Neural cell (in vitro differentiated cells): ENCODE measurements around the gene STAT6. TPM values are rescaled to one million over a fixed set of nuclear protein-coding genes. Genes with fewer than 3 reads are reported as not detected.
A peak's percentile ranks its signal among the peaks of the same experiment; 100 is the strongest.

Source experiments
- H2AFZ ChIP-seq: fragments of 200-600, 300-800 bp; sonication (generic), shearing (Covaris generic); 2 replicates; pipeline ENCODE4 v1.6.0; 2014; ENCODE audit warnings: low read depth, mild to moderate bottlenecking, antibody characterized with exemption, low read length, moderate library complexity
- H3F3A ChIP-seq: fragments of 200-600 bp; shearing (Covaris generic); 2 replicates; pipeline ENCODE4 v1.6.1; 2016; ENCODE audit warnings: mild to moderate bottlenecking, moderate library complexity, mixed read lengths, antibody characterized with exemption, low read length; ENCODE audit not compliant: insufficient read depth, poor library complexity, severe bottlenecking
- H3K27ac ChIP-seq: fragments of 200-600, 300-800 bp; sonication (generic), shearing (Covaris generic); 2 replicates; pipeline ENCODE4 v1.5.1; 2014; ENCODE audit warnings: mild to moderate bottlenecking, low read length, moderate library complexity
- H3K27me3 ChIP-seq: fragments of 300-800, 200-600 bp; sonication (generic), shearing (Covaris generic); 2 replicates; pipeline ENCODE4 v1.6.0; 2014; ENCODE audit warnings: mild to moderate bottlenecking, low read depth, low read length, moderate library complexity; ENCODE audit not compliant: insufficient read depth
- H3K36me3 ChIP-seq: fragments of 300-800, 200-600 bp; sonication (generic), shearing (Covaris generic); 2 replicates; pipeline ENCODE4 v1.5.1; 2014; ENCODE audit warnings: mild to moderate bottlenecking, antibody characterized with exemption, low read length, moderate library complexity; ENCODE audit not compliant: insufficient read depth
- H3K4me2 ChIP-seq: fragments of 300-800, 200-600 bp; sonication (generic), shearing (Covaris generic); 2 replicates; pipeline ENCODE4 v1.6.0; 2014; ENCODE audit warnings: mild to moderate bottlenecking, low read length
- H3K4me3 ChIP-seq: fragments of 300-800, 200-600 bp; sonication (generic), shearing (Covaris generic); 2 replicates; pipeline ENCODE4 v1.5.1; 2014; ENCODE audit warnings: mild to moderate bottlenecking, low read length, moderate library complexity
- H3K79me2 ChIP-seq: fragments of 200-600 bp; shearing (Covaris generic); replicated peaks from 2 replicates; pipeline ENCODE4 v1.6.0; 2014; ENCODE audit warnings: mild to moderate bottlenecking, low read length, moderate library complexity; ENCODE audit not compliant: insufficient read depth
- H3K9ac ChIP-seq: fragments of 300-800, 200-600 bp; sonication (generic), shearing (Covaris generic); 2 replicates; pipeline ENCODE4 v1.6.1; 2016; ENCODE audit warnings: mild to moderate bottlenecking, low read length, mixed read lengths
- H3K9me2 ChIP-seq: fragments of 200-600 bp; shearing (Covaris generic); 2 replicates; pipeline ENCODE4 v1.6.1; 2016; ENCODE audit warnings: mild to moderate bottlenecking, low read length, mixed read lengths; ENCODE audit not compliant: insufficient read depth
- H3K9me3 ChIP-seq: fragments of 200-600, 300-800 bp; sonication (generic), shearing (Covaris generic); 2 replicates; pipeline ENCODE4 v1.6.1; 2016; ENCODE audit warnings: mild to moderate bottlenecking, mixed run types, low read length, moderate library complexity, mixed read lengths
- H4K20me1 ChIP-seq: fragments of 200-600 bp; shearing (Covaris generic); 2 replicates; pipeline ENCODE4 v1.6.1; 2016; ENCODE audit warnings: mild to moderate bottlenecking, mixed run types; ENCODE audit not compliant: insufficient read depth
- CTCF ChIP-seq: fragments of 450-650 bp; IDR thresholded peaks from 2 replicates; pipeline ENCODE4 v1.5.1; 2014; ENCODE audit warnings: antibody characterized with exemption, mild to moderate bottlenecking, moderate library complexity; ENCODE audit not compliant: poor library complexity, severe bottlenecking
- EP300 ChIP-seq: fragments of 450-650 bp; conservative IDR thresholded peaks from 2 replicates; pipeline ENCODE4 v1.6.1; 2014; ENCODE audit warnings: antibody characterized with exemption, mild to moderate bottlenecking, moderate library complexity; ENCODE audit not compliant: poor library complexity, severe bottlenecking
- EZH2 ChIP-seq: fragments of 200-600, 300-800 bp; shearing (Covaris generic), sonication (generic); IDR thresholded peaks from 2 replicates; pipeline ENCODE4 v1.6.1; 2014; ENCODE audit warnings: antibody characterized with exemption, low read length, borderline replicate concordance, mild to moderate bottlenecking; ENCODE audit not compliant: insufficient read depth, poor library complexity, severe bottlenecking
- MXI1 ChIP-seq: fragments of 450-650 bp; conservative IDR thresholded peaks from 2 replicates; pipeline ENCODE4 v1.6.1; 2014; ENCODE audit warnings: antibody characterized with exemption, mild to moderate bottlenecking; ENCODE audit not compliant: poor library complexity, severe bottlenecking
- POLR2AphosphoS5 ChIP-seq: IDR thresholded peaks from 2 replicates; pipeline ENCODE4 v1.6.1; 2012
- RAD21 ChIP-seq: fragments of 450-650 bp; conservative IDR thresholded peaks from 2 replicates; pipeline ENCODE4 v1.6.1; 2014; ENCODE audit warnings: antibody characterized with exemption, mild to moderate bottlenecking, moderate library complexity
- SMC3 ChIP-seq: fragments of 450-650 bp; conservative IDR thresholded peaks from 2 replicates; pipeline ENCODE4 v1.6.1; 2014; ENCODE audit warnings: antibody characterized with exemption, mild to moderate bottlenecking, moderate library complexity; ENCODE audit not compliant: poor library complexity
- TAF1 ChIP-seq: IDR thresholded peaks from 2 replicates; pipeline ENCODE4 v1.6.1; 2012; ENCODE audit warnings: low read depth
- polyA plus RNA-seq: library from polyadenylated mRNA; depleted of rRNA; stranded (reverse); fragments of >200 nt; gene quantifications from 2 replicates; pipeline ENCODE4 v1.2.3, GENCODE V29; 2014
- TF ChIP-seq, protein P1 (sequence below): IDR thresholded peaks from 2 replicates; pipeline ENCODE4 v1.6.1; 2012; ENCODE audit warnings: borderline replicate concordance

STAT6 gene
- polyA plus RNA-seq, 1 donor from 2014 or later: not detected

DNA sequence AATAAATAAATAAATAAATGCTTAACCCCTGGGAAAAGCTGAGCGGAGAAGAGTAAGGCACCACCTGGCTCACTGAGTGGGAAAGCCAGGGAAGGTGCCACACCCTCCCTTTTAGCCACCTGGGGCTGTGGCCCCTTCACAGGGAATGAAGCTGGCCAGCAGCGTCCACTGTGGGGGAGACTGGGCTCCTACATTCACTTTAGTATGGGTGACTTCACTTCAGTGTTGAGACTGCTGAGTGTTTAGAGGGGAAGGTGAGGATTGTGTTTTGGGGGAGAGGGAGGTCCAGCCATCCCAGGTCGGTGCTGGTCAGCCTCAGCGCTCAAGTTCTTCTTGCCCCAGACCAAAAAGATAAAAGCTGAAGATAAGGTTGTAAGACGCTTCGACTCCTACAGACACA, 20.7 kb downstream of the STAT6 start:
- Histone ChIP-seq H3F3A (peaks cover 4% of the 10 kb centered on the region), H3K27me3 (peaks cover 12% of the 10 kb centered on the region), H3K36me3 (no peaks in the 10 kb centered on the region), H3K9me3 (no peaks in the 10 kb centered on the region), H2AFZ (no peak overlapping the region), H3K4me2 (peak overlapping the region; percentile 55), H3K9me2 (no peaks in the 10 kb centered on the region), H3K9ac (no peak overlapping the region), H3K27ac (no peak overlapping the region), H3K79me2 (peaks cover 17% of the 10 kb centered on the region), H4K20me1 (no peaks in the 10 kb centered on the region), H3K4me3 (peak overlapping the region; percentile 91)
- TF ChIP-seq CTCF: no peak
- TF ChIP-seq TAF1: no peak
- TF ChIP-seq SMC3: no peak
- TF ChIP-seq POLR2AphosphoS5: no peak
- TF ChIP-seq, protein P1, sequence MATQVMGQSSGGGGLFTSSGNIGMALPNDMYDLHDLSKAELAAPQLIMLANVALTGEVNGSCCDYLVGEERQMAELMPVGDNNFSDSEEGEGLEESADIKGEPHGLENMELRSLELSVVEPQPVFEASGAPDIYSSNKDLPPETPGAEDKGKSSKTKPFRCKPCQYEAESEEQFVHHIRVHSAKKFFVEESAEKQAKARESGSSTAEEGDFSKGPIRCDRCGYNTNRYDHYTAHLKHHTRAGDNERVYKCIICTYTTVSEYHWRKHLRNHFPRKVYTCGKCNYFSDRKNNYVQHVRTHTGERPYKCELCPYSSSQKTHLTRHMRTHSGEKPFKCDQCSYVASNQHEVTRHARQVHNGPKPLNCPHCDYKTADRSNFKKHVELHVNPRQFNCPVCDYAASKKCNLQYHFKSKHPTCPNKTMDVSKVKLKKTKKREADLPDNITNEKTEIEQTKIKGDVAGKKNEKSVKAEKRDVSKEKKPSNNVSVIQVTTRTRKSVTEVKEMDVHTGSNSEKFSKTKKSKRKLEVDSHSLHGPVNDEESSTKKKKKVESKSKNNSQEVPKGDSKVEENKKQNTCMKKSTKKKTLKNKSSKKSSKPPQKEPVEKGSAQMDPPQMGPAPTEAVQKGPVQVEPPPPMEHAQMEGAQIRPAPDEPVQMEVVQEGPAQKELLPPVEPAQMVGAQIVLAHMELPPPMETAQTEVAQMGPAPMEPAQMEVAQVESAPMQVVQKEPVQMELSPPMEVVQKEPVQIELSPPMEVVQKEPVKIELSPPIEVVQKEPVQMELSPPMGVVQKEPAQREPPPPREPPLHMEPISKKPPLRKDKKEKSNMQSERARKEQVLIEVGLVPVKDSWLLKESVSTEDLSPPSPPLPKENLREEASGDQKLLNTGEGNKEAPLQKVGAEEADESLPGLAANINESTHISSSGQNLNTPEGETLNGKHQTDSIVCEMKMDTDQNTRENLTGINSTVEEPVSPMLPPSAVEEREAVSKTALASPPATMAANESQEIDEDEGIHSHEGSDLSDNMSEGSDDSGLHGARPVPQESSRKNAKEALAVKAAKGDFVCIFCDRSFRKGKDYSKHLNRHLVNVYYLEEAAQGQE: no peak
- no peak for TF ChIP-seq RAD21
- TF ChIP-seq EZH2: no peak
- no peak for TF ChIP-seq MXI1
- TF ChIP-seq EP300: no peak

- peaks cover 12% of the 10 kb centered on the region for H3K27me3 ChIP-seq
- no peaks in the 10 kb centered on the region for H4K20me1 ChIP-seq
- H3K27ac ChIP-seq: peak overlapping the region; percentile 44
- peak overlapping the region; percentile 78 for H3K4me2 ChIP-seq
- no peaks in the 10 kb centered on the region for H3K9me3 ChIP-seq
- H3K9me2 ChIP-seq: no peaks in the 10 kb centered on the region
- H3K36me3 ChIP-seq: no peaks in the 10 kb centered on the region
- peak overlapping the region; percentile 91 for H3K4me3 ChIP-seq
- peaks cover 4% of the 10 kb centered on the region for H3F3A ChIP-seq
- peak; percentile 30 for TF ChIP-seq POLR2AphosphoS5
- no peak for TF ChIP-seq MXI1
- TF ChIP-seq TAF1: peak; percentile 40
- H2AFZ ChIP-seq: peak overlapping the region; percentile 73
- peaks cover 17% of the 10 kb centered on the region for H3K79me2 ChIP-seq
- H3K9ac ChIP-seq: peak overlapping the region; percentile 76
These were observed 21.6 kb downstream of the STAT6 start for GRCh38 chr12:57089271-57090245.
